ENCODE results near the gene KCNMB3. TPM values are rescaled to one million over a fixed set of nuclear protein-coding genes. Genes with fewer than 3 reads are reported as not detected.

KCNMB3 gene
- polyA plus RNA-seq, 3 donors = 0.14 to 2.2 TPM; not detected in 1

GRCh38 chr3:179281825-179282224, 30.9 kb upstream of the KCNMB3 start:
- Histone ChIP-seq H3K36me3 (replicated peaks in 1 of 2; ENCODE audit: control insufficient read depth in 1 of 2, insufficient read depth in 2 of 2, low read length in 2 of 2) (no peaks in the 10 kb centered on the region), H3K9me3 (replicated peaks in 1 of 2; ENCODE audit: control insufficient read depth in 1 of 2, insufficient read depth in 1 of 2, low read length in 2 of 2) (no peaks in the 10 kb centered on the region), H3K9ac (ENCODE audit: insufficient read depth, low read length, poor library complexity, severe bottlenecking) (no peak overlapping the region), H3K79me2 (ENCODE audit: insufficient read depth, low read length) (no peaks in the 10 kb centered on the region), H3K4me2 (replicated peaks; ENCODE audit: extremely low read depth, low read length, poor library complexity, severe bottlenecking) (no peak overlapping the region), H4K20me1 (ENCODE audit: insufficient read depth, low read length) (no peaks in the 10 kb centered on the region), H3K4me3 (replicated peaks in 1 of 3; ENCODE audit: low read depth in 2 of 3, low read length in 3 of 3) (no peak overlapping the region), H3K27ac (ENCODE audit: low read depth in 1 of 2, low read length in 2 of 2) (no peak overlapping the region), H3K4me1 (ENCODE audit: control insufficient read depth in 1 of 2, insufficient read depth in 2 of 2, low read length in 2 of 2) (no peaks in the 10 kb centered on the region), H2AFZ (ENCODE audit: insufficient read depth, low read depth, low read length, poor library complexity, severe bottlenecking) (no peak overlapping the region), H3K27me3 (ENCODE audit: control insufficient read depth in 2 of 2, insufficient read depth in 2 of 2, low read length in 2 of 2) (no peaks in the 10 kb centered on the region)
- no peak overlapping the region for H3K27ac Mint-ChIP-seq
- TF ChIP-seq CTCF (IDR thresholded peaks at IDR 0.05) = no peak
- intact Hi-C loops (cut with micrococcal nuclease) = no loop called here
- no peak overlapping the region for H3K4me3 Mint-ChIP-seq
- DNase-seq = no peak
- WGBS (ENCODE audit: insufficient coverage) = no CpG with 5 or more reads among the region's 3 CpGs
- peaks cover 0 to 8% (median 3%) of the 10 kb centered on the region in 3 donors for H3K27me3 Mint-ChIP-seq (ENCODE audit: low read depth in 3 of 3)
- peaks cover 0 to 4% (median 3%) of the 10 kb centered on the region in 7 donors for H3K9me3 Mint-ChIP-seq
- peaks cover 3% of the 10 kb centered on the region for H3K4me1 Mint-ChIP-seq
- H3K36me3 Mint-ChIP-seq = no peaks in the 10 kb centered on the region

- Histone ChIP-seq H3K4me3 (replicated peaks in 1 of 3; ENCODE audit: low read depth in 2 of 3, low read length in 3 of 3) (no peak overlapping the region), H3K36me3 (replicated peaks in 1 of 2; ENCODE audit: control insufficient read depth in 1 of 2, insufficient read depth in 2 of 2, low read length in 2 of 2) (no peaks in the 10 kb centered on the region), H3K27me3 (ENCODE audit: control insufficient read depth in 2 of 2, insufficient read depth in 2 of 2, low read length in 2 of 2) (no peaks in the 10 kb centered on the region), H3K27ac (ENCODE audit: low read depth in 1 of 2, low read length in 2 of 2) (no peak overlapping the region), H3K9me3 (replicated peaks in 1 of 2; ENCODE audit: control insufficient read depth in 1 of 2, insufficient read depth in 1 of 2, low read length in 2 of 2) (no peaks in the 10 kb centered on the region), H3K79me2 (ENCODE audit: insufficient read depth, low read length) (no peaks in the 10 kb centered on the region), H3K4me2 (replicated peaks; ENCODE audit: extremely low read depth, low read length, poor library complexity, severe bottlenecking) (no peak overlapping the region), H4K20me1 (ENCODE audit: insufficient read depth, low read length) (no peaks in the 10 kb centered on the region), H2AFZ (ENCODE audit: insufficient read depth, low read depth, low read length, poor library complexity, severe bottlenecking) (no peak overlapping the region), H3K4me1 (ENCODE audit: control insufficient read depth in 1 of 2, insufficient read depth in 2 of 2, low read length in 2 of 2) (no peaks in the 10 kb centered on the region), H3K9ac (ENCODE audit: insufficient read depth, low read length, poor library complexity, severe bottlenecking) (no peak overlapping the region)
- peaks cover 2 to 8% (median 4%) of the 10 kb centered on the region in 3 donors for H3K27me3 Mint-ChIP-seq (ENCODE audit: low read depth in 3 of 3)
- H3K4me1 Mint-ChIP-seq = no peaks in the 10 kb centered on the region
- no peak for TF ChIP-seq CTCF (IDR thresholded peaks at IDR 0.05)
- H3K4me3 Mint-ChIP-seq = no peak overlapping the region
- DNase-seq = no peak
- WGBS (ENCODE audit: insufficient coverage) = no CpG with 5 or more reads among the region's 1 CpG
- intact Hi-C loops (cut with micrococcal nuclease) = no loop called here
- no peaks in the 10 kb centered on the region for H3K9me3 Mint-ChIP-seq
- no peak overlapping the region for H3K27ac Mint-ChIP-seq
- H3K36me3 Mint-ChIP-seq = no peaks in the 10 kb centered on the region
Observed at GRCh38 chr3:179279837-179280236, 28.9 kb upstream of the KCNMB3 start.

Data from CD14-positive monocyte (primary cell).